GM23338 (cell line): Measurements from ENCODE around the gene OPN4. TPM values are rescaled to one million over a fixed set of nuclear protein-coding genes. Genes with fewer than 3 reads are reported as not detected.

Experiments
- ATAC-seq: fragments of 200-7000 bp; cut with Tn5 transposase; 3 replicates; pipeline ENCODE4 v1.9.1; 2020
- DNase-seq: peaks from one replicate; pipeline ENCODE4 v3.0.0-alpha.2; 2015; ENCODE audit warnings: low spot score
- H2AFZ ChIP-seq: fragments of 200-600 bp; sonication (generic); 2 replicates; pipeline ENCODE4 v1.8.0; 2016; ENCODE audit warnings: antibody characterized with exemption, mild to moderate bottlenecking, moderate library complexity
- H3F3A ChIP-seq: fragments of 200-600 bp; sonication (generic); replicated peaks from 2 replicates; pipeline ENCODE4 v1.8.0; 2017; ENCODE audit warnings: antibody characterized with exemption, mixed run types, low read depth
- H3K27ac ChIP-seq: fragments of 200-600 bp; sonication (generic); 2 replicates; pipeline ENCODE4 v1.6.1; 2016; ENCODE audit warnings: low read depth
- H3K27me3 ChIP-seq: fragments of 200-600 bp; sonication (generic); 2 replicates; pipeline ENCODE4 v1.8.0; 2016; ENCODE audit warnings: mild to moderate bottlenecking, mixed run types, moderate library complexity; ENCODE audit not compliant: insufficient read depth
- H3K36me3 ChIP-seq: fragments of 200-600 bp; sonication (generic); 2 replicates; pipeline ENCODE4 v1.8.0; 2016; ENCODE audit warnings: mild to moderate bottlenecking; ENCODE audit not compliant: insufficient read depth
- H3K4me1 ChIP-seq: fragments of 200-600 bp; sonication (generic); 2 replicates; pipeline ENCODE4 v1.8.0; 2016; ENCODE audit warnings: mild to moderate bottlenecking, moderate library complexity; ENCODE audit not compliant: insufficient read depth
- H3K4me2 ChIP-seq: fragments of 200-600 bp; sonication (generic); 2 replicates; pipeline ENCODE4 v1.7.1; 2017; ENCODE audit warnings: mixed run types
- H3K4me3 ChIP-seq: fragments of 200-600 bp; sonication (generic); 2 replicates; pipeline ENCODE4 v1.6.1; 2016; ENCODE audit warnings: mixed run types
- H3K79me2 ChIP-seq: fragments of 200-600 bp; sonication (generic); replicated peaks from 2 replicates; pipeline ENCODE4 v1.8.0; 2017; ENCODE audit warnings: mild to moderate bottlenecking; ENCODE audit not compliant: insufficient read depth
- H3K9me2 ChIP-seq: fragments of 200-600 bp; sonication (generic); 2 replicates; pipeline ENCODE4 v1.8.0; 2017; ENCODE audit not compliant: insufficient read depth
- H4K20me1 ChIP-seq: fragments of 200-600 bp; sonication (generic); replicated peaks from 2 replicates; pipeline ENCODE4 v1.8.0; 2017; ENCODE audit warnings: mild to moderate bottlenecking; ENCODE audit not compliant: insufficient read depth
- H3K27ac Mint-ChIP-seq: 2 replicates; pipeline ENCODE4 v1.8.0; 2020; ENCODE audit warnings: inconsistent platforms, mild to moderate bottlenecking, moderate library complexity, mixed read lengths
- H3K27me3 Mint-ChIP-seq: 3 replicates; pipeline ENCODE4 v1.8.0; 2022; ENCODE audit warnings: low read depth, mild to moderate bottlenecking, moderate library complexity, mixed read lengths, inconsistent platforms; ENCODE audit not compliant: insufficient read depth, poor library complexity
- H3K36me3 Mint-ChIP-seq: 3 replicates; pipeline ENCODE4 v1.8.0; 2021; ENCODE audit warnings: low read depth, mild to moderate bottlenecking, inconsistent platforms, moderate library complexity, mixed read lengths
- H3K4me1 Mint-ChIP-seq: 3 replicates; pipeline ENCODE4 v1.8.0; 2020; ENCODE audit warnings: mild to moderate bottlenecking, inconsistent platforms, mixed read lengths
- H3K4me3 Mint-ChIP-seq: 3 replicates; pipeline ENCODE4 v1.8.0; 2021; ENCODE audit warnings: moderate library complexity, mild to moderate bottlenecking, inconsistent platforms, mixed read lengths
- H3K9me3 Mint-ChIP-seq: 3 replicates; pipeline ENCODE4 v1.8.0; 2020; ENCODE audit warnings: moderate library complexity, mild to moderate bottlenecking, inconsistent platforms, mixed read lengths
- CREB1 ChIP-seq: fragments of 250-450 bp; sonication (Bioruptor Pico); IDR thresholded peaks from 2 replicates; pipeline ENCODE4 v1.5.0; 2020; ENCODE audit warnings: low read depth, mild to moderate bottlenecking, moderate library complexity
- CTCF ChIP-seq, 2 experiments: fragments of 200-600 bp in 1 of 2; sonication (generic) in 1 of 2; conservative IDR thresholded peaks; 2 replicates each; pipeline versions ENCODE4 v1.5.1 to v1.6.1; 2016 to 2017; ENCODE audit warnings: antibody characterized with exemption in 2 of 2, low read depth in 2 of 2, mild to moderate bottlenecking in 2 of 2, moderate library complexity in 1 of 2
- EZH2 ChIP-seq: fragments of 200-600 bp; sonication (generic); IDR thresholded peaks from one replicate; pipeline ENCODE4 v1.8.0; 2017; ENCODE audit warnings: antibody characterized with exemption, mild to moderate bottlenecking, low read depth; ENCODE audit not compliant: unreplicated experiment
- EZH2phosphoT487 ChIP-seq: fragments of 200-600 bp; sonication (generic); IDR thresholded peaks from one replicate; pipeline ENCODE4 v1.8.1; 2018; ENCODE audit warnings: antibody characterized with exemption; ENCODE audit not compliant: unreplicated experiment
- JUNB ChIP-seq: IDR thresholded peaks from one replicate; pipeline ENCODE4 v1.6.1; 2016; ENCODE audit warnings: antibody characterized with exemption; ENCODE audit not compliant: unreplicated experiment
- NANOG ChIP-seq: IDR thresholded peaks from 2 replicates; pipeline ENCODE4 v1.6.1; 2016; ENCODE audit warnings: antibody characterized with exemption, borderline replicate concordance
- POLR2AphosphoS5 ChIP-seq: IDR thresholded peaks from 2 replicates; pipeline ENCODE4 v1.6.1; 2016; ENCODE audit warnings: antibody characterized with exemption, low read depth
- STAT1 ChIP-seq: IDR thresholded peaks from one replicate; pipeline ENCODE4 v1.6.1; 2016; ENCODE audit warnings: antibody characterized with exemption; ENCODE audit not compliant: unreplicated experiment
- polyA plus RNA-seq: library from polyadenylated mRNA; unstranded; fragments of >200 nt; fragmentation: Nextera tagmentation; extraction: Ambion mirVana; gene quantifications from 2 replicates; pipeline ENCODE4 v1.2.1, GENCODE V29; 2016
- total RNA-seq: library from RNA; depleted of rRNA; stranded (reverse); fragments of >200 nt; shearing (Covaris generic); gene quantifications from 2 replicates; pipeline ENCODE4 v1.2.3, GENCODE V29; 2014
- TF ChIP-seq, protein P1 (sequence below): fragments of 250-450 bp; sonication (Bioruptor Pico); IDR thresholded peaks from 2 replicates; pipeline ENCODE4 v1.5.0; 2020; ENCODE audit warnings: mild to moderate bottlenecking, moderate library complexity

The OPN4 gene
- total and polyA plus RNA-seq, 2 experiments from 2014 or later = not detected

DNA sequence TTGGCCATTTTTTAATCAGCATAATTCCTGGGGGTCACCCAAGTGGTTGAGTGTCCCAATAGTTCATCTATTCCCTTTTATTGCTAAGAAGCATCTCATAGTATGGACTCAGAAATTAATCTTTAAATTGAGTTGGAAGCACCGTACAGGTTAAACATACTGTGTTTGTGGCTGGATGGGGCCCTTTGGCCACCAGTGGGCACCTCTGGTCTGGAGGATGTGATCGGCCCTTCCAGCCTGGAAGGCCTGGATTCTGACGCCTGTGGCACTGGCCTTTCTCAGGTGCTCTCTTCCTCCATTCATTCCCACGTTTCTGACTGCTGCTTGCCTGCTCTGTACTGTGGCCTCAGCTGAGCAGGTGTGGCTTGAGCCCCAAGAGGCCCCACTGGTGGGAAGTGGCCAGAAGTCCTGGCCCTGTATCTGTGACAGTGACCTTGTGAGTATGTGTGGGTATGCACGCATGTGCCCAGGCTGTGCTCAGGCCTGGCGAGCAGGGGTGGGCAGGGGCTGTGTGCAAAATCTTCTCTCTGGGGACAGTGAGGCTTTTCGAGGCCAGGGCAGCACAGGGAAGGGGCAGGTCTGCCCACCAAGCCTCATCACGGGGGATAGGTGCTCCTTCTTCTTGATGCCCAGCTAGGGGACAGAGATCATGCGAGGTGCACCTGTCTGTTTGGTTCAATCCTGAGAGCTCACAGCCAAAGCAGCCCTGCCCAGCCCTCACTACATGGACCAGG lies 44.0 kb downstream of the OPN4 start:
- no peaks in the 10 kb centered on the region for H3F3A ChIP-seq
- Mint-ChIP-seq H3K27me3 (peaks cover 18% of the 10 kb centered on the region), H3K36me3 (no peaks in the 10 kb centered on the region; the same call in 2 of the 3 replicates), H3K4me1 (peaks cover 26% of the 10 kb centered on the region), H3K9me3 (no peaks in the 10 kb centered on the region), H3K4me3 (no peak overlapping the region), H3K27ac (no peak overlapping the region)
- H3K9me2 ChIP-seq = peaks cover 8% of the 10 kb centered on the region; the same call in 1 of the 2 replicates
- no peaks in the 10 kb centered on the region for H3K27me3 ChIP-seq
- H2AFZ ChIP-seq = no peak overlapping the region
- H3K4me1 ChIP-seq = peaks cover 8% of the 10 kb centered on the region
- no peaks in the 10 kb centered on the region for H3K36me3 ChIP-seq
- no peak overlapping the region for H3K4me3 ChIP-seq
- no peak overlapping the region for H3K27ac ChIP-seq
- no peaks in the 10 kb centered on the region for H3K79me2 ChIP-seq
- DNase-seq (no peak), ATAC-seq (no peak)
- H4K20me1 ChIP-seq = no peaks in the 10 kb centered on the region
- TF ChIP-seq CTCF (conservative IDR thresholded peaks at IDR 0.05; ENCODE audit: low read depth in 2 of 2) (peak; percentile 21 to 55), STAT1 (no peak)
- no peak overlapping the region for H3K4me2 ChIP-seq

DNA sequence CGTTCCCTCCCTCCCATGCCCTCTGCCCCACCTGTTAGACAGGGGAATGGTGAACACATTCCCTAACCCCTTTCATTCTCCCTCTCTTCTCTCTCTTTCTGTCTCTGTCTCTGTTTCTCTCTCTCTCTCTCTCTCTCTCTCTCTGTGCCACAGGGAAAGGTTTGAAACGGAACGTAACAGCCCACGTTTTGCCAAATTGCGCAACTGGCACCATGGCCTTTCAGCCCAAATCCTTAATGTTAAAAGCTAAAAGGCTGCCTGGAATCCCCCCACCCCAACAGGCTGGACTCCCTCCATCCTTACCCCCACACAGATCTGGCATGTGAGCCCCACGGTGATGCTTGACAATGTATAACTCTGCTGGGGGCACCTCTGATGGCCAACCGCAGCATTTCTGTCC lies 44.8 kb downstream of the OPN4 start:
- peaks cover 8% of the 10 kb centered on the region; the same call in 1 of the 2 replicates for H3K9me2 ChIP-seq
- H4K20me1 ChIP-seq = no peaks in the 10 kb centered on the region
- Mint-ChIP-seq H3K27me3 (peaks cover 14% of the 10 kb centered on the region), H3K9me3 (no peaks in the 10 kb centered on the region), H3K4me1 (peaks cover 18% of the 10 kb centered on the region), H3K36me3 (no peaks in the 10 kb centered on the region; the same call in 2 of the 3 replicates), H3K27ac (no peak overlapping the region), H3K4me3 (no peak overlapping the region)
- no peaks in the 10 kb centered on the region for H3K27me3 ChIP-seq
- DNase-seq = no peak
- no peak overlapping the region for H3K4me2 ChIP-seq
- no peak overlapping the region for H2AFZ ChIP-seq
- H3K36me3 ChIP-seq = no peaks in the 10 kb centered on the region
- H3K4me3 ChIP-seq = no peak overlapping the region
- H3K79me2 ChIP-seq = no peaks in the 10 kb centered on the region
- no peaks in the 10 kb centered on the region for H3F3A ChIP-seq
- H3K4me1 ChIP-seq = peaks cover 2% of the 10 kb centered on the region; the same call in 1 of the 2 replicates
- no peak overlapping the region for H3K27ac ChIP-seq
- no peak for ATAC-seq
- no peak for TF ChIP-seq NANOG
- TF ChIP-seq EZH2phosphoT487 = no peak
- TF ChIP-seq, protein P1, sequence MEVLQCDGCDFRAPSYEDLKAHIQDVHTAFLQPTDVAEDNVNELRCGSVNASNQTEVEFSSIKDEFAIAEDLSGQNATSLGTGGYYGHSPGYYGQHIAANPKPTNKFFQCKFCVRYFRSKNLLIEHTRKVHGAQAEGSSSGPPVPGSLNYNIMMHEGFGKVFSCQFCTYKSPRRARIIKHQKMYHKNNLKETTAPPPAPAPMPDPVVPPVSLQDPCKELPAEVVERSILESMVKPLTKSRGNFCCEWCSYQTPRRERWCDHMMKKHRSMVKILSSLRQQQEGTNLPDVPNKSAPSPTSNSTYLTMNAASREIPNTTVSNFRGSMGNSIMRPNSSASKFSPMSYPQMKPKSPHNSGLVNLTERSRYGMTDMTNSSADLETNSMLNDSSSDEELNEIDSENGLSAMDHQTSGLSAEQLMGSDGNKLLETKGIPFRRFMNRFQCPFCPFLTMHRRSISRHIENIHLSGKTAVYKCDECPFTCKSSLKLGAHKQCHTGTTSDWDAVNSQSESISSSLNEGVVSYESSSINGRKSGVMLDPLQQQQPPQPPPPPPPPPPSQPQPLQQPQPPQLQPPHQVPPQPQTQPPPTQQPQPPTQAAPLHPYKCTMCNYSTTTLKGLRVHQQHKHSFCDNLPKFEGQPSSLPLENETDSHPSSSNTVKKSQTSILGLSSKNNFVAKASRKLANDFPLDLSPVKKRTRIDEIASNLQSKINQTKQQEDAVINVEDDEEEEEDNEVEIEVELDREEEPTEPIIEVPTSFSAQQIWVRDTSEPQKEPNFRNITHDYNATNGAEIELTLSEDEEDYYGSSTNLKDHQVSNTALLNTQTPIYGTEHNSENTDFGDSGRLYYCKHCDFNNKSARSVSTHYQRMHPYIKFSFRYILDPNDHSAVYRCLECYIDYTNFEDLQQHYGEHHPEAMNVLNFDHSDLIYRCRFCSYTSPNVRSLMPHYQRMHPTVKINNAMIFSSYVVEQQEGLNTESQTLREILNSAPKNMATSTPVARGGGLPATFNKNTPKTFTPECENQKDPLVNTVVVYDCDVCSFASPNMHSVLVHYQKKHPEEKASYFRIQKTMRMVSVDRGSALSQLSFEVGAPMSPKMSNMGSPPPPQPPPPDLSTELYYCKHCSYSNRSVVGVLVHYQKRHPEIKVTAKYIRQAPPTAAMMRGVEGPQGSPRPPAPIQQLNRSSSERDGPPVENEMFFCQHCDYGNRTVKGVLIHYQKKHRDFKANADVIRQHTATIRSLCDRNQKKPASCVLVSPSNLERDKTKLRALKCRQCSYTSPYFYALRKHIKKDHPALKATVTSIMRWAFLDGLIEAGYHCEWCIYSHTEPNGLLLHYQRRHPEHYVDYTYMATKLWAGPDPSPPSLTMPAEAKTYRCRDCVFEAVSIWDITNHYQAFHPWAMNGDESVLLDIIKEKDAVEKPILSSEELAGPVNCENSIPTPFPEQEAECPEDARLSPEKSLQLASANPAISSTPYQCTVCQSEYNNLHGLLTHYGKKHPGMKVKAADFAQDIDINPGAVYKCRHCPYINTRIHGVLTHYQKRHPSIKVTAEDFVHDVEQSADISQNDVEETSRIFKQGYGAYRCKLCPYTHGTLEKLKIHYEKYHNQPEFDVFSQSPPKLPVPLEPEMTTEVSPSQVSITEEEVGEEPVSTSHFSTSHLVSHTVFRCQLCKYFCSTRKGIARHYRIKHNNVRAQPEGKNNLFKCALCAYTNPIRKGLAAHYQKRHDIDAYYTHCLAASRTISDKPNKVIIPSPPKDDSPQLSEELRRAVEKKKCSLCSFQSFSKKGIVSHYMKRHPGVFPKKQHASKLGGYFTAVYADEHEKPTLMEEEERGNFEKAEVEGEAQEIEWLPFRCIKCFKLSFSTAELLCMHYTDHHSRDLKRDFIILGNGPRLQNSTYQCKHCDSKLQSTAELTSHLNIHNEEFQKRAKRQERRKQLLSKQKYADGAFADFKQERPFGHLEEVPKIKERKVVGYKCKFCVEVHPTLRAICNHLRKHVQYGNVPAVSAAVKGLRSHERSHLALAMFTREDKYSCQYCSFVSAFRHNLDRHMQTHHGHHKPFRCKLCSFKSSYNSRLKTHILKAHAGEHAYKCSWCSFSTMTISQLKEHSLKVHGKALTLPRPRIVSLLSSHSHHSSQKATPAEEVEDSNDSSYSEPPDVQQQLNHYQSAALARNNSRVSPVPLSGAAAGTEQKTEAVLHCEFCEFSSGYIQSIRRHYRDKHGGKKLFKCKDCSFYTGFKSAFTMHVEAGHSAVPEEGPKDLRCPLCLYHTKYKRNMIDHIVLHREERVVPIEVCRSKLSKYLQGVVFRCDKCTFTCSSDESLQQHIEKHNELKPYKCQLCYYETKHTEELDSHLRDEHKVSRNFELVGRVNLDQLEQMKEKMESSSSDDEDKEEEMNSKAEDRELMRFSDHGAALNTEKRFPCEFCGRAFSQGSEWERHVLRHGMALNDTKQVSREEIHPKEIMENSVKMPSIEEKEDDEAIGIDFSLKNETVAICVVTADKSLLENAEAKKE (CRISPR knock-in tag) = no peak
- TF ChIP-seq CREB1 (CRISPR knock-in tag) = no peak
- TF ChIP-seq JUNB = no peak
- no peak for TF ChIP-seq STAT1
- TF ChIP-seq CTCF (conservative IDR thresholded peaks at IDR 0.05; ENCODE audit: low read depth in 2 of 2) = no peak
- TF ChIP-seq POLR2AphosphoS5 = no peak
- no peak for TF ChIP-seq EZH2
